ENCODE data around the gene COL24A1.

COL24A1 gene

DNA sequence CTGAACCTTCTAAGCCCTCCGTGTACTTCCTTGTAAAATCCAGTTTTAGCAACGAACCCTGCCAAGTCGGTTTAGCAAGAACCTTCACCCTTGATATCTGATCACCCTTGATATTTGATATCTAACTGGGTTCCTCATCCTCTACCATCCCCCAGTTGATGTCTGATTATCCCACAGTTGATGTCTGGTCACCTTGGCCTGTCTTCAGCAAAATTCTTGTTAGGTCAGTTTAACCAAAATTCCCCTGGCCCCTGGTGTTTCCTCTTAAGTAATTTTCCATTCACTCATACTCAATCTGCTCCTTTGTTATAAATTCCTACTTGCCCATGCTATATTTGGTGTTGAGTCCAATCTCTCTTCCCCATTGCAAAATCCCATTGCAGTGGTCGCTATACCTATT lies 333.9 kb downstream of the COL24A1 start:
- DNase-seq (ENCODE audit: low read depth): no peak
- TF ChIP-seq, protein P1, sequence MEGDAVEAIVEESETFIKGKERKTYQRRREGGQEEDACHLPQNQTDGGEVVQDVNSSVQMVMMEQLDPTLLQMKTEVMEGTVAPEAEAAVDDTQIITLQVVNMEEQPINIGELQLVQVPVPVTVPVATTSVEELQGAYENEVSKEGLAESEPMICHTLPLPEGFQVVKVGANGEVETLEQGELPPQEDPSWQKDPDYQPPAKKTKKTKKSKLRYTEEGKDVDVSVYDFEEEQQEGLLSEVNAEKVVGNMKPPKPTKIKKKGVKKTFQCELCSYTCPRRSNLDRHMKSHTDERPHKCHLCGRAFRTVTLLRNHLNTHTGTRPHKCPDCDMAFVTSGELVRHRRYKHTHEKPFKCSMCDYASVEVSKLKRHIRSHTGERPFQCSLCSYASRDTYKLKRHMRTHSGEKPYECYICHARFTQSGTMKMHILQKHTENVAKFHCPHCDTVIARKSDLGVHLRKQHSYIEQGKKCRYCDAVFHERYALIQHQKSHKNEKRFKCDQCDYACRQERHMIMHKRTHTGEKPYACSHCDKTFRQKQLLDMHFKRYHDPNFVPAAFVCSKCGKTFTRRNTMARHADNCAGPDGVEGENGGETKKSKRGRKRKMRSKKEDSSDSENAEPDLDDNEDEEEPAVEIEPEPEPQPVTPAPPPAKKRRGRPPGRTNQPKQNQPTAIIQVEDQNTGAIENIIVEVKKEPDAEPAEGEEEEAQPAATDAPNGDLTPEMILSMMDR (IDR thresholded peaks at IDR 0.05; ENCODE audit: insufficient read depth, low read depth, low read length, missing control alignments): no peak
- H3K4me3 ChIP-seq (ENCODE audit: low read depth, low read length): no peak overlapping the region

DNA sequence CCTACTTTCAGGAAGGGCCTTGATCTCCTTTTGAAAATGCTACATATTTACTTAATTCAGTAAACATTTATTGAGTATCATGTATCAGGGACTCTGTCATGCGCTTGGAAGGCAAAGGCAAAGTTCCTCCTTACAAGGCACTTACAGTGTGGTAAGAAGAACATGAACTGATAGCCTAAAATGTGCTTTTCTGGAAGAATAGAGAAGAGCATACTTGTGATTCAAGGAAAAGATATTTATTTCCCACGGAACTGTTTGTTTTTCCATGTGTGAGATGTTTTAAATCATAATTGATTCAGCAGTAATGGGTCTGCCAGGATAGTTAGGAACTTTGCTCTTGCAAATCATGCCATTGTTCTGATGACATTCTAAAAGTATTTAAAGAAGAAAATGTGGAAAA lies 338.2 kb downstream of the COL24A1 start:
- TF ChIP-seq, protein P1 (IDR thresholded peaks at IDR 0.05; ENCODE audit: insufficient read depth, low read depth, low read length, missing control alignments): no peak
- DNase-seq (ENCODE audit: low read depth): no peak
- no peak overlapping the region for H3K4me3 ChIP-seq (ENCODE audit: low read depth, low read length)

DNA sequence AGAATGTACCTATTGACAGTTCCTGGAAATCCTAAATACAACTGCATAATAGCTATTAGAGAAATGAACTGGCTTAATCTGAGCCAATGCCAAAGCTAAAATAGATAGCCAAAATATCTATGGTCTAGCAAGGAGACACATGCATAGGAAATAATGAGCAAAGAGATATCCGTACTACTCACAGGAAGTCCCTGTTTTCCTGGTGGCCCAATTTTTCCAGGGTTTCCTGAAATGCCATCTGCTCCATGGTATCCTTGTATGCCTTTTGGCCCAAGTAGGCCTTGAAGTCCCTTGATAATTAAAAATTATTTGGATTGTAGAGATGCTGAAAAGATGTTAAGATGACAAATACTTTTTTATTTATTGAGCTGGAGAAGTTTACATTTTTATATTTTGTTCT lies 340.0 kb downstream of the COL24A1 start:
- no peak for DNase-seq (ENCODE audit: low read depth)

DNA sequence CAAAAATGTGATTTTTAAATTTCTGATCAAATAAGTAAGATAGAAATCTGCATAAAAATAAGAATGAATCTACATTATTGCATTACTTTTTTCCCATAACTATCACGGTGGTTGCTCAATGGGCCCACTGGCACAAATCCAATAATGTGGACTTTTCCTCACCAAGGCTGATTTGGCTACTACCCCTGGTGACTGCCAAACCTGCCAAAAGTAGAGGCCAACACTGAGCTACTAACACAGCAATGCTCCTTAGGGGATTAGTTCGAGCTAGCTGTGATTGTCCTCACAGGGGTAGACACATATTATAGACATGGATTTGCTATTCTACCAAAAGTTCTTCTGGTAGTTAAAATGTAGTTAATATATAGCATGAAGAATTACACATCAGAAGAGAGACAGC lies 340.7 kb downstream of the COL24A1 start:
- no peak for DNase-seq (ENCODE audit: low read depth)
- H3K4me3 ChIP-seq (ENCODE audit: low read depth, low read length): no peak overlapping the region
- TF ChIP-seq, protein P1 (IDR thresholded peaks at IDR 0.05; ENCODE audit: insufficient read depth, low read depth, low read length, missing control alignments): no peak

More for the DNA sequence above, 340.0 kb downstream of the COL24A1 start:
- H3K4me3 ChIP-seq (ENCODE audit: low read depth, low read length): no peak overlapping the region
- TF ChIP-seq, protein P1 (IDR thresholded peaks at IDR 0.05; ENCODE audit: insufficient read depth, low read depth, low read length, missing control alignments): no peak

DNA sequence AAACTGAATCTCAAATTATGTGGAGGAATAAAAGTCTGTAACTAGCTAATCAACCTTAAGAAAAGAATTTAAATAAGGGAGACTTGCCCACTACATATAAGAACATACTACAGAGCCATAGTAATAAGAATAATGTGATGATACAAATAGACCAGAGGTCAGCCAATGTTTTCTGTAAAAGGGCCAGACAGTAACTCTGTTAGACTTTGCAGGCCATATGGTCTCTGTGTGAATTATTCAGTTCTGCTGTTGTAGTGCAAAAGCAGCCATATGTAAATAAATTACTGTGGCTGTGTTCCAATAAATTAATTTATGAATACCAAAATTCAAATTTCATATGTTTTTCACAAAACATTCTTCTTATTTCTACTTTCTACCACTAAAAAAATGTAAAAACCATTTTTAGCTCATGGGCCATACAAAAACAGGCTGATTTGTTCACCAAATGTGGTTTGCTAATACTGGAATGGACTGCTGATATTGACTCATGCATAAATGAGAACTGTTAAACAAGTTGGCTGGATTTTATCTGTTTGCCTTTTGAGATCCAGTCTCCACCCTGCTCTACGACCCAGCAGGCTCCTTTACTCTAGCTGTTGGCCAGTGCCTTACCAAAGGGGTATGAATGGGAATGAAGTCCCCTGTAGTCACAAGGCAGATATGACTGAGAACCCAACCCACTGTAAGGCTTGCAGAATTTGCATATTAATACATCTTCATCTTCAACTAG lies 350.2 kb downstream of the COL24A1 start:
- no peak for DNase-seq (ENCODE audit: low read depth)
- TF ChIP-seq, protein P1 (IDR thresholded peaks at IDR 0.05; ENCODE audit: insufficient read depth, low read depth, low read length, missing control alignments): no peak

DNA sequence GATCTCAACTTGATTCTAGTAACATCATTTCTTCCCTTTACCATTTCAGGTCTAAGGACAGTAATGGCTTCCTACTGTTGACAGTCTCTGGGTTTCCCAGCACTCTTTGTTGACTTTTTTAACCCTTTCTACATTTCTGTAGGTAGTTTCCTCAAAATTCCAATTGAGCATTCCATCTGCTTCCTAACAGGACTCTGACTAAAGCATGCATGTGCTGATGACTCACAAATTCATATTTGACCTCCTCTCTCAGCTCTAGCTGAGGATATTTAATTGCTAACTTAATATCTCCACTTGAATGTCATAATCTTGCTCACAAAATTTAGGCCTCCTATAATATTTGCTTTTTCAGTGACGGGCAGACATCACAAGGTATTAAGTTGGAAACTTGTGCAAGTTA lies 355.1 kb downstream of the COL24A1 start:
- TF ChIP-seq, protein P1 (IDR thresholded peaks at IDR 0.05; ENCODE audit: insufficient read depth, low read depth, low read length, missing control alignments): no peak
- DNase-seq (ENCODE audit: low read depth): no peak
- no peak overlapping the region for H3K4me3 ChIP-seq (ENCODE audit: low read depth, low read length)

More for the DNA sequence above, 350.2 kb downstream of the COL24A1 start:
- H3K4me3 ChIP-seq (ENCODE audit: low read depth, low read length): no peak overlapping the region

DNA sequence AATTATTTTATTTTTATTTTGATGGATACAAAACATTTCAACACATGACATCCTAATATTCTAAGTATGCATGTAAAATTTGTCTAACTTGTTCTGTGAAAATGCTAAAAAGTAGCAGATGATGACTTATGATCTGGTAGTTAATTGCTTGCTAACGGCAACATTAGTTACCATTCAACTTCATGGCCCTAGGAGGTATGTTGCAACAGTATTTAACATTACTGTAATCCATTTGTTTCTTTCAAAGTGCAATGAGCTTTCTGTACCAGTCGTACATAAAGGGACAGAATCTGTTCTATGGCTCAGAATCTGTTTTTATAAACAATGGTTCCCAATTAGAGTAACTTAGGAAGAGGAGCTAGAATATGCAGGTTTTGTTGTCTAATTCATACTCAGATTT lies 356.8 kb downstream of the COL24A1 start:
- DNase-seq (ENCODE audit: low read depth): no peak

More for the DNA sequence above, 356.8 kb downstream of the COL24A1 start:
- TF ChIP-seq, protein P1 (IDR thresholded peaks at IDR 0.05; ENCODE audit: insufficient read depth, low read depth, low read length, missing control alignments): no peak
- no peak overlapping the region for H3K4me3 ChIP-seq (ENCODE audit: low read depth, low read length)
